Endothelial cell of umbilical vein (primary cell): ENCODE results near the gene PYROXD2. TPM values are rescaled to one million over a fixed set of nuclear protein-coding genes. Genes with fewer than 3 reads are reported as not detected.

Experiments
- BruUV-seq: library from RNA; stranded (reverse); fragments of 400-500 nt; replicated peaks from 2 replicates; lab custom pipeline; 2021; lab: Mats Ljungman, UMichigan
- CTCF ChIA-PET: fragments of 300-600, 350-600 bp; sonication (Branson Sonifier 250); formaldehyde crosslinking; loops from one replicate; lab custom pipeline; 2021; ENCODE audit warnings: antibody characterized with exemption, inconsistent platforms; lab: Charles Lee
- POLR2A ChIA-PET: fragments of 300-600, 350-600 bp; sonication (Branson Sonifier 250); formaldehyde crosslinking; loops from one replicate; lab custom pipeline; 2021; ENCODE audit warnings: antibody characterized with exemption, inconsistent platforms; lab: Charles Lee
- DNase-seq: peaks from one replicate; pipeline ENCODE4 v3.0.0-alpha.2; 2011; ENCODE audit warnings: low read depth, low spot score
- FAIRE-seq: peaks from 2 replicates; lab custom pipeline; 2011; peaks lifted over from hg19 to GRCh38; lab: Jason Lieb, UNC
- H2AFZ ChIP-seq: 2 replicates; pipeline ENCODE4 v1.6.0; 2012; ENCODE audit warnings: low read depth, low read length, control low read depth, inconsistent platforms
- H3K27ac ChIP-seq: 2 replicates; pipeline ENCODE4 v1.5.1; 2011; ENCODE audit warnings: low read depth, mild to moderate bottlenecking, control low read depth, low read length, moderate library complexity; ENCODE audit not compliant: insufficient read depth
- H3K27me3 ChIP-seq, 2 experiments: 2 replicates each; pipeline versions ENCODE4 v1.6.0 to v1.6.1; 2011; ENCODE audit warnings: low read length in 2 of 2, mixed read lengths in 1 of 2; ENCODE audit not compliant: control insufficient read depth in 2 of 2, insufficient read depth in 2 of 2
- H3K36me3 ChIP-seq, 2 experiments: 2 replicates in 1 of 2; 3 replicates in 1 of 2; pipeline ENCODE4 v1.5.1; 2011; ENCODE audit warnings: low read length in 2 of 2, mild to moderate bottlenecking in 1 of 2, moderate library complexity in 1 of 2; ENCODE audit not compliant: control insufficient read depth in 2 of 2, insufficient read depth in 2 of 2; ENCODE audit errors: extremely low read depth in 1 of 2
- H3K4me1 ChIP-seq: 3 replicates; pipeline ENCODE4 v1.5.1; 2011; ENCODE audit warnings: mild to moderate bottlenecking, low read length; ENCODE audit not compliant: control insufficient read depth, insufficient read depth; ENCODE audit errors: extremely low read depth
- H3K4me2 ChIP-seq: 2 replicates; pipeline ENCODE4 v1.6.1; 2011; ENCODE audit warnings: low read length, control low read depth, mixed read lengths; ENCODE audit not compliant: insufficient read depth
- H3K4me3 ChIP-seq, 3 experiments: fragments of 200-600 bp in 1 of 3; sonication (generic), shearing (Covaris generic) in 1 of 3; replicated peaks in 1 of 3; 2 replicates each; pipeline ENCODE4 v1.5.1; 2011 to 2016; ENCODE audit warnings: control low read depth in 3 of 3, low read length in 3 of 3, mild to moderate bottlenecking in 2 of 3, inconsistent platforms in 1 of 3, low read depth in 1 of 3, moderate library complexity in 1 of 3; ENCODE audit not compliant: insufficient read depth in 1 of 3
- H3K79me2 ChIP-seq: 2 replicates; pipeline ENCODE4 v1.6.0; 2012; ENCODE audit warnings: low read length, inconsistent platforms; ENCODE audit not compliant: control insufficient read depth, insufficient read depth
- H3K9ac ChIP-seq: replicated peaks from 2 replicates; pipeline ENCODE3; 2011; ENCODE audit warnings: low read length, control low read depth; ENCODE audit not compliant: insufficient read depth; ENCODE audit errors: extremely low read depth
- H3K9me1 ChIP-seq: replicated peaks from 3 replicates; pipeline ENCODE4 v1.6.0; 2011; ENCODE audit warnings: mild to moderate bottlenecking, low read length; ENCODE audit not compliant: control insufficient read depth, insufficient read depth; ENCODE audit errors: extremely low read depth
- H3K9me3 ChIP-seq: replicated peaks from 2 replicates; pipeline ENCODE4 v1.5.1; 2012; ENCODE audit warnings: low read length, inconsistent platforms; ENCODE audit not compliant: control insufficient read depth, insufficient read depth
- H4K20me1 ChIP-seq: replicated peaks from 2 replicates; pipeline ENCODE3; 2011; ENCODE audit warnings: mild to moderate bottlenecking, low read length; ENCODE audit not compliant: control insufficient read depth, insufficient read depth; ENCODE audit errors: extremely low read depth
- CTCF ChIP-seq, 2 donors: IDR thresholded peaks; 1 replicate in 1 of 2; 2 replicates in 1 of 2; pipeline ENCODE4 v1.5.1; 2011; ENCODE audit warnings: low read length in 2 of 2, mild to moderate bottlenecking in 2 of 2, moderate library complexity in 2 of 2, control low read depth in 1 of 2, inconsistent platforms in 1 of 2, low read depth in 1 of 2; ENCODE audit not compliant: insufficient read depth in 1 of 2; ENCODE audit errors: extremely low read depth in 1 of 2
- FOS ChIP-seq: IDR thresholded peaks from 2 replicates; pipeline ENCODE4 v1.6.1; 2011; ENCODE audit warnings: mild to moderate bottlenecking, low read length, moderate library complexity, borderline replicate concordance; ENCODE audit not compliant: insufficient read depth
- dilution Hi-C: fragments of 300-500 bp; cut with MboI; formaldehyde crosslinking; loops from one replicate; pipeline ENCODE4 v1.15.0; 2019; ENCODE audit warnings: low sequenced_read_pairs; ENCODE audit not compliant: extremely low pct_ligation_motif_present
- intact Hi-C: fragments of 100-400 bp; cut with micrococcal nuclease; formaldehyde crosslinking; loops from one replicate; pipeline ENCODE4 v1.10.0; 2022
- polyA plus RNA-seq, 4 experiments: library from polyadenylated mRNA; depleted of rRNA in 3 of 4; stranded (reverse) in 3 of 4; unstranded in 1 of 4; fragments of >200 nt; gene quantifications; 2 replicates each; pipeline versions ENCODE4 v1.2.1 to v1.2.3, GENCODE V29; 2011 to 2012; ENCODE audit warnings: missing spikeins in 1 of 4
- total RNA-seq: library from RNA; stranded (reverse); gene quantifications from 2 replicates; pipeline ENCODE4 v1.2.3, GENCODE V29; 2021
- TF ChIP-seq, protein P1 (sequence below): IDR thresholded peaks from 2 replicates; pipeline ENCODE4 v1.6.1; 2011; ENCODE audit not compliant: insufficient read depth, insufficient read length

The PYROXD2 gene
- total and polyA plus RNA-seq, 2 donors (not counting 3 experiments of a cell fraction or from before 2014, with no cell fraction given) = 7.0 to 13.7 TPM

- no peaks in the 10 kb centered on the region for H3K9me3 ChIP-seq
- dilution Hi-C loops (no loop called here), intact Hi-C loops (no loop called here)
- FAIRE-seq (no peak), DNase-seq (no peak)
- peak overlapping the region; percentile 90 for H3K9ac ChIP-seq
- H4K20me1 ChIP-seq = no peaks in the 10 kb centered on the region
- H3K4me1 ChIP-seq = peaks cover 6% of the 10 kb centered on the region
- TF ChIP-seq, protein P1, sequence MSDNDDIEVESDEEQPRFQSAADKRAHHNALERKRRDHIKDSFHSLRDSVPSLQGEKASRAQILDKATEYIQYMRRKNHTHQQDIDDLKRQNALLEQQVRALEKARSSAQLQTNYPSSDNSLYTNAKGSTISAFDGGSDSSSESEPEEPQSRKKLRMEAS = no peak
- TF ChIP-seq CTCF (IDR thresholded peaks at IDR 0.05; ENCODE audit: extremely low read depth in 1 of 2, insufficient read depth in 1 of 2, low read depth in 1 of 2, low read length in 2 of 2) = no peak
- TF ChIP-seq FOS = no peak
- ChIA-PET POLR2A (interaction anchor here (1.2 kb wide), 1 partner anchor 16 kb away, joined by 4 read pairs; no protein-coding TSS in a partner anchor), CTCF (interaction anchor here (1.1 to 1.8 kb wide), 5 partner anchors 16 to 801 kb away, joined by 3 to 7 read pairs (median 6); no protein-coding TSS in a partner anchor)
- peaks cover 9% of the 10 kb centered on the region for H3K79me2 ChIP-seq
- no peak overlapping the region for H2AFZ ChIP-seq
- H3K36me3 ChIP-seq = peaks cover 2 to 11% of the 10 kb centered on the region in 2 experiments
- H3K4me2 ChIP-seq = peak overlapping the region; percentile 86
- H3K27me3 ChIP-seq = no peaks in the 10 kb centered on the region
- H3K27ac ChIP-seq = no peak overlapping the region
- peak overlapping the region in 1 of 3 experiments; percentile 70 for H3K4me3 ChIP-seq
- BruUV-seq = no TSS peak
- H3K9me1 ChIP-seq = no peaks in the 10 kb centered on the region
These were observed 30.3 kb upstream of the PYROXD2 start for GRCh38 chr10:98445200-98445812.
